ENCODE results near the gene ZNF736. TPM values are rescaled to one million over a fixed set of nuclear protein-coding genes. Genes with fewer than 3 reads are reported as not detected.
A peak's percentile ranks its signal among the peaks of the same experiment; 100 is the strongest.

ZNF736 gene
- total and polyA plus RNA-seq, 4 donors, result 2.7 to 31.6 (median 10.5) TPM

DNA sequence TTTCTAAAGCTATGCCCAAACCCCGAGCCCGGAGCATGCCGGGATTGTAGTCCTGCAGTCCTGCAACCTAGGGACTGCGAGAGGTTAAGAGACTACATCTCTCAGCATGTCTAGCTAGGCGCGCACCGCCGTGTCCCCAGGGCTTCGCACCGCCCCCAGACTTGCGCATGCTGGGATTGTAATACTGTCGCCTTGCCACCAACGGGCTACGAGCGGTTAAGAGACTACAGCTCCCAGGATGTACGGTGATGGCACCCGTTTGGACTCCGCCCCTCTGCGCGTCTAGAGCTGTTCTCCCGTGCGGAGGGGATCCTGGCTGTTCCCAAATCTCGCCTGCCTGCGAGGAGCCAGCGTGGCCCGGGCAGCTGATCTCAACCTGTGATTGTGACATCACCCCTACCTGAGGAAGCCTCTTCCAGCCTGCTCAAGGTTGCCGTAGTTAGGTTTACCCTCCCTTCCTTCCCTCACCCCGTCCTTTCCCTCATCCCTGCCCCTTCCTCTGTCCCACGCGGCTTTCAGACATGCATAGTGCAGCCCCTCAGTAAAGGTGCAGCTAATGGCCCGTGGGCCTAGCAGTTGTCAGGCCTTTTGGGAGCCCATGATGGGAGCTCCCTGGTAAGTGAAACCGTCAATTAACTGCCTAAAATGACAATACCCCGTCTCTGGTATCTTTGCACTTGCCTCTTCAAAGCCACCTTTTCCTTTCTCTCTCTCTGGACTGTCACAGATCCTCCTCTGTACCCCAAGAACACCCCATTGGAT lies 6.3 kb upstream of the ZNF736 start:
- peak; percentile 98 for ATAC-seq (ENCODE audit: insufficient read depth, low FRiP score)
- peaks cover 0 to 2% (median 0%) of the 10 kb centered on the region in 4 donors for H3K9me3 ChIP-seq (ENCODE audit: control insufficient read depth in 4 of 4, insufficient read depth in 3 of 4, low read length in 3 of 4)
- 3% methylated on average over 33 of the region's 33 CpGs for WGBS, 2 donors
- peak; percentile 95 to 98 (median 96) for DNase-seq
- H3K4me3 ChIP-seq, result peak overlapping the region; percentile 28
- H3K27me3 ChIP-seq (ENCODE audit: control insufficient read depth in 3 of 3, insufficient read depth in 3 of 3, low read length in 2 of 3), result peaks cover 0 to 3% (median 0%) of the 10 kb centered on the region in 3 donors
- peak overlapping the region; percentile 71 to 88 for H3K9ac ChIP-seq (ENCODE audit: insufficient read depth in 1 of 2, low read length in 2 of 2)
- H3K4me1 ChIP-seq (ENCODE audit: control insufficient read depth in 5 of 5, insufficient read depth in 5 of 5, low read length in 5 of 5), result peaks cover 0 to 12% (median 0%) of the 10 kb centered on the region in 5 donors
- TF ChIP-seq, protein P1, sequence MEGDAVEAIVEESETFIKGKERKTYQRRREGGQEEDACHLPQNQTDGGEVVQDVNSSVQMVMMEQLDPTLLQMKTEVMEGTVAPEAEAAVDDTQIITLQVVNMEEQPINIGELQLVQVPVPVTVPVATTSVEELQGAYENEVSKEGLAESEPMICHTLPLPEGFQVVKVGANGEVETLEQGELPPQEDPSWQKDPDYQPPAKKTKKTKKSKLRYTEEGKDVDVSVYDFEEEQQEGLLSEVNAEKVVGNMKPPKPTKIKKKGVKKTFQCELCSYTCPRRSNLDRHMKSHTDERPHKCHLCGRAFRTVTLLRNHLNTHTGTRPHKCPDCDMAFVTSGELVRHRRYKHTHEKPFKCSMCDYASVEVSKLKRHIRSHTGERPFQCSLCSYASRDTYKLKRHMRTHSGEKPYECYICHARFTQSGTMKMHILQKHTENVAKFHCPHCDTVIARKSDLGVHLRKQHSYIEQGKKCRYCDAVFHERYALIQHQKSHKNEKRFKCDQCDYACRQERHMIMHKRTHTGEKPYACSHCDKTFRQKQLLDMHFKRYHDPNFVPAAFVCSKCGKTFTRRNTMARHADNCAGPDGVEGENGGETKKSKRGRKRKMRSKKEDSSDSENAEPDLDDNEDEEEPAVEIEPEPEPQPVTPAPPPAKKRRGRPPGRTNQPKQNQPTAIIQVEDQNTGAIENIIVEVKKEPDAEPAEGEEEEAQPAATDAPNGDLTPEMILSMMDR (IDR thresholded peaks at IDR 0.05; ENCODE audit: control extremely low read depth, extremely low read depth), result no peak
- no peaks in the 10 kb centered on the region for H3K36me3 ChIP-seq (ENCODE audit: control insufficient read depth in 4 of 4, insufficient read depth in 4 of 4, low read length in 4 of 4)
- peak overlapping the region; percentile 85 to 87 for H3K27ac ChIP-seq (ENCODE audit: low read depth in 1 of 2, low read length in 1 of 2)

DNA sequence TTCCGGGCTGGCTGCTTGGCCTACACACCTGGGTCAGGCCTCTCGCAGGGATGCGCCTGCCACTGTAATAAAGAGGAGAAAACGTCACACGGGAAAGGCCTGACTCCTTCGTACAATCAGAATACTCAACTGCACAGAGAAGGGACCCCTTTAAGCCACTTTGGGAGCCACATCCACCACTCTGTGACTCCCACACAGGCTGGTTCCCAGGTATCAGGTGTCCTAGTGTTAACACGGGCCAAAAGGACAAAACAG lies 5.8 kb upstream of the ZNF736 start:
- H3K4me3 ChIP-seq, result no peak overlapping the region

DNA sequence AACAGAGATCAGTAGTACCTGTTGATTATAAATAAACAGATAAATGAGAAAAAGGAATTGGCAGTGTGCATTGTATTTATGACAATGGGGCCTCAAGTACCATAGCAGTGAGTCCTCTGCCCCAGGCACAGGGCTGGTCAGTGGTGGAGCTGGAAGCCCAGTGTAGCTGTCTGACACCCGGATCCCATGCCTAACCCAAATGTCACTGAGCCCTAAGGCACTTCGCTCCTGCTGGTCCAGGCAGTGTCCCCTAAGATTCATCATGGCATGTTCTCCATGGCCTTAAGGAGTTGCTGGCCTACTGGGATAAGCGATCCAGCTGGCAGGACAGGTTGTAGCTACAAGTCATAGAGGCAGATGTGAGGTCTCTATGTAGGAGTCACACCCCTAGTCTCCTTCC lies 3.3 kb upstream of the ZNF736 start:
- no peak overlapping the region for H3K27ac ChIP-seq (ENCODE audit: low read depth in 1 of 2, low read length in 1 of 2)
- H3K9me3 ChIP-seq (ENCODE audit: control insufficient read depth in 4 of 4, insufficient read depth in 3 of 4, low read length in 3 of 4), result peaks cover 0 to 2% (median 0%) of the 10 kb centered on the region in 4 donors
- TF ChIP-seq, protein P1 (IDR thresholded peaks at IDR 0.05; ENCODE audit: control extremely low read depth, extremely low read depth), result no peak
- DNase-seq (no peak), ATAC-seq (ENCODE audit: insufficient read depth, low FRiP score) (no peak)
- H3K9ac ChIP-seq (ENCODE audit: insufficient read depth in 1 of 2, low read length in 2 of 2), result no peak overlapping the region
- peaks cover 0 to 4% (median 0%) of the 10 kb centered on the region in 4 donors for H3K36me3 ChIP-seq (ENCODE audit: control insufficient read depth in 4 of 4, insufficient read depth in 4 of 4, low read length in 4 of 4)
- peaks cover 0 to 24% (median 9%) of the 10 kb centered on the region in 5 donors for H3K4me1 ChIP-seq (ENCODE audit: control insufficient read depth in 5 of 5, insufficient read depth in 5 of 5, low read length in 5 of 5)
- no peak overlapping the region for H3K4me3 ChIP-seq
- 65 to 98% methylated on average over 3 of the region's 3 CpGs for WGBS, 2 donors
- no peaks in the 10 kb centered on the region for H3K27me3 ChIP-seq (ENCODE audit: control insufficient read depth in 3 of 3, insufficient read depth in 3 of 3, low read length in 2 of 3)

More for the DNA sequence above, 5.8 kb upstream of the ZNF736 start:
- 56 to 71% methylated on average over 7 of the region's 7 CpGs for WGBS, 2 donors
- TF ChIP-seq, protein P1 (IDR thresholded peaks at IDR 0.05; ENCODE audit: control extremely low read depth, extremely low read depth), result no peak
- H3K9ac ChIP-seq (ENCODE audit: insufficient read depth in 1 of 2, low read length in 2 of 2), result peak overlapping the region; percentile 71 to 88
- H3K9me3 ChIP-seq (ENCODE audit: control insufficient read depth in 4 of 4, insufficient read depth in 3 of 4, low read length in 3 of 4), result peaks cover 0 to 2% (median 0%) of the 10 kb centered on the region in 4 donors
- peaks cover 0 to 3% (median 0%) of the 10 kb centered on the region in 3 donors for H3K27me3 ChIP-seq (ENCODE audit: control insufficient read depth in 3 of 3, insufficient read depth in 3 of 3, low read length in 2 of 3)
- no peaks in the 10 kb centered on the region for H3K36me3 ChIP-seq (ENCODE audit: control insufficient read depth in 4 of 4, insufficient read depth in 4 of 4, low read length in 4 of 4)
- peaks cover 0 to 12% (median 0%) of the 10 kb centered on the region in 5 donors for H3K4me1 ChIP-seq (ENCODE audit: control insufficient read depth in 5 of 5, insufficient read depth in 5 of 5, low read length in 5 of 5)
- DNase-seq (peak in 1 of 3 donors; percentile 19), ATAC-seq (ENCODE audit: insufficient read depth, low FRiP score) (no peak)
- peak overlapping the region; percentile 45 to 85 for H3K27ac ChIP-seq (ENCODE audit: low read depth in 1 of 2, low read length in 1 of 2)
